Type B pancreatic cell (in vitro differentiated cells): ENCODE data around the gene RAB42. TPM values are rescaled to one million over a fixed set of nuclear protein-coding genes. Genes with fewer than 3 reads are reported as not detected.

Source experiments
- DNase-seq: peaks from one replicate; pipeline ENCODE4 v3.0.0; 2021; ENCODE audit warnings: mixed read lengths; ENCODE audit not compliant: unreplicated experiment; ENCODE audit errors: extremely low spot score
- H3K27ac Mint-ChIP-seq: 2 replicates; pipeline ENCODE4 v1.8.0; 2021; ENCODE audit warnings: mild to moderate bottlenecking, mixed read lengths
- H3K27me3 Mint-ChIP-seq: 2 replicates; pipeline ENCODE4 v1.8.0; 2021; ENCODE audit warnings: mixed read lengths
- H3K36me3 Mint-ChIP-seq: 2 replicates; pipeline ENCODE4 v1.8.0; 2021; ENCODE audit warnings: mixed read lengths
- H3K4me1 Mint-ChIP-seq: one replicate; pipeline ENCODE4 v1.8.0; 2021; ENCODE audit warnings: mixed read lengths; ENCODE audit not compliant: unreplicated experiment
- H3K4me3 Mint-ChIP-seq: 2 replicates; pipeline ENCODE4 v1.8.0; 2021; ENCODE audit warnings: mild to moderate bottlenecking, mixed read lengths
- H3K9me3 Mint-ChIP-seq: 2 replicates; pipeline ENCODE4 v1.8.0; 2021; ENCODE audit warnings: mixed read lengths
- CTCF ChIP-seq: fragments of 200-600 bp; sonication (generic); conservative IDR thresholded peaks from 2 replicates; pipeline ENCODE4 v1.5.0; 2021; ENCODE audit warnings: antibody characterized with exemption, mild to moderate bottlenecking
- total RNA-seq: library from RNA; stranded (reverse); gene quantifications from 2 replicates; pipeline ENCODE4 v1.2.1, GENCODE V29; 2021; ENCODE audit warnings: low replicate concordance

RAB42 gene
- total RNA-seq, 1 donor from 2014 or later, result 2.7 TPM

DNA sequence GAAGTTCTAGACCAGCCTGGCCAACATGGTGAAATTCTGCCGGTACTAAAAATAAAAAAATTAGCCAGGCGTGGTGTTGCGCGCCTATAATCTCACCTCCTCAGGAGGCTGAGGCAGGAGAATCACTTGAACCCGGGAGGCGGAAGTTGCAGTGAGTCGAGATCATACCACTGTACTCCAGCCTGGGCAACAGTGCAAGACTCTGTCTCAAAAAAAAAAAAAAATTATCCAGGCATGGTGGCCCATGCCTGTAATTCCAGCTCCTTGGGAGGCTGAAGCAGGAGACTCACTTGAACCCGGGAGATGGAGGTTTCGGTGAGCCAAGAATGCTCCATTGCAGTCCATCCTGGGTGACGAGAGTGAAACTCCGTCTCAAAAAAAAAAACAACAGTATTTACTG lies 18.5 kb upstream of the RAB42 start:
- H3K27ac Mint-ChIP-seq, result no peak overlapping the region
- no peak for DNase-seq
- peaks cover 2% of the 10 kb centered on the region for H3K4me1 Mint-ChIP-seq
- no peak for TF ChIP-seq CTCF
- H3K4me3 Mint-ChIP-seq, result no peak overlapping the region
- H3K36me3 Mint-ChIP-seq, result peaks cover 25% of the 10 kb centered on the region
- H3K9me3 Mint-ChIP-seq, result no peaks in the 10 kb centered on the region
- H3K27me3 Mint-ChIP-seq, result no peaks in the 10 kb centered on the region

- peaks cover 19% of the 10 kb centered on the region for H3K4me1 Mint-ChIP-seq
- H3K36me3 Mint-ChIP-seq, result peaks cover 30% of the 10 kb centered on the region
- no peaks in the 10 kb centered on the region for H3K9me3 Mint-ChIP-seq
- peak overlapping the region; percentile 38 for H3K27ac Mint-ChIP-seq
- H3K4me3 Mint-ChIP-seq, result peak overlapping the region; percentile 72
- no peak for DNase-seq
- no peaks in the 10 kb centered on the region for H3K27me3 Mint-ChIP-seq
- TF ChIP-seq CTCF, result no peak
Measured at GRCh38 chr1:28577052-28577678, 14.9 kb upstream of the RAB42 start.

DNA sequence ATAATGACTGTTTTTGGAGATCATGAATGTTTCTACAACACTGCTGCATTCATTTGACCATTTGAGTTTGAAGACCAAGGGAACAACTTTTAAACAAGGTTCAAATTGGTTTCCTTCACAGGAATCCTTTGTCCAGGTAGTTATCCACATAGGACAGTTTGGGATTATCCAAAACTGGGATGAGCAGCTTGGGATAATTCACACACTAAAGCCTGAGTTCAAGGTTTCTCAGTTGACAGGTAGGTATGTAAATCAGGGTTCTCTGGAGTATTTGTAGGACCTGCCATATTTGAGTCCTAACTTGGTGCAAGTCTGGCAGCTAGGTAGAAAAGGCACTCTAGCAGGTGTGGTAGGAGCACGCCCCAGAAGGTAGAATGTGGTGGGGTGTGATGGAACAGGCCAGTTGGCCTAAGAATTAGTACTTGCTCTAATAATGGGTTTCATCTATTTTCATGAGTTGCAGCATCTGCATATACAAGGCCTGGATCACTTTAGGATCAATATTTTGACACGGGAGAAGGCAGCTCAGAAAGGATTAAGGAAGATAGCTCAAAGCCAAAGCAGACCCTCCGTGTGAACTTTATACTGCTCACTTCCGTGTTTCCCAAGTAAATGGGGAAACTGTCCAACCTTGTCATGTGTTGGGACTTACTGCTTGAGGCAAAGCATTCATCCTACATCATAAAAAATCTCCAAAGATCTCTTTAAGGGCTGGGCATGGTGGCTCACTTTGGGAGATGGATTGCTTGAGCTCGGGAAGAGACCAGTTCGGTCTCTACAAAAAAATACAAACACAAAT lies 14.1 kb upstream of the RAB42 start:
- DNase-seq, result no peak
- no peak for TF ChIP-seq CTCF
- no peaks in the 10 kb centered on the region for H3K9me3 Mint-ChIP-seq
- H3K4me1 Mint-ChIP-seq, result peaks cover 24% of the 10 kb centered on the region
- H3K4me3 Mint-ChIP-seq, result peak overlapping the region; percentile 72
- H3K27ac Mint-ChIP-seq, result peak overlapping the region; percentile 62
- H3K36me3 Mint-ChIP-seq, result peaks cover 30% of the 10 kb centered on the region
- no peaks in the 10 kb centered on the region for H3K27me3 Mint-ChIP-seq

DNA sequence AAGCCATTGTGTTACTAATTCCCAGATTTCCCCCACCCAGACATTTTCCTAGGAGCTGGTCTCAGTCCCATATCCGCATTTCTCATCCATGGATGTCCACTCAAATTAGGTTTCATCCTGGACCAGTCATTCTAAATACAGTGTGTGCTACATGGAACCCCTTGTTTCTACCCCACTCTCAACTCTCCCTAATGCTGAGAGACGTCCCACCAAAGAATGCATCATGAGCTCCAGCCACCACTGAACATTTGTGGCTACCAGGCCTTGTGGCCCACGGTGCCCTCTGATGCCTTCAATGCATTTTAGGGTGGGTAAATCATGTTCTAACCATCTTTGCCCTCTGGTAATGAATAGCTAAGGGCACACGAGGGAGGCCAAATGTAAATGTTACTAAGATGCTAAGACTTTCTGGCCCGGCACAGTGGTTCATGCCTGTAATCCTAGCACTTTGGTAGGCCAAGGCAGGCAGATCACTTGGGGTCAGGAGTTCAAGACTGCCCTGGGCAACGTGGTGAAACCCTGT lies 13.3 kb upstream of the RAB42 start:
- Mint-ChIP-seq H3K9me3 (no peaks in the 10 kb centered on the region), H3K4me3 (peak overlapping the region; percentile 55), H3K36me3 (peaks cover 30% of the 10 kb centered on the region), H3K4me1 (peaks cover 27% of the 10 kb centered on the region), H3K27ac (peak overlapping the region; percentile 62), H3K27me3 (no peaks in the 10 kb centered on the region)
- DNase-seq, result no peak
- TF ChIP-seq CTCF, result no peak

- Mint-ChIP-seq H3K4me1 (peaks cover 27% of the 10 kb centered on the region), H3K27me3 (no peaks in the 10 kb centered on the region), H3K27ac (peak overlapping the region; percentile 41), H3K4me3 (peak overlapping the region; percentile 93), H3K36me3 (peaks cover 30% of the 10 kb centered on the region), H3K9me3 (no peaks in the 10 kb centered on the region)
- no peak for DNase-seq
- no peak for TF ChIP-seq CTCF
Measured at GRCh38 chr1:28579401-28579800, 12.7 kb upstream of the RAB42 start.
